ENCODE results near the gene PIGL.

PIGL gene

GRCh38 chr17:16349431-16349830 is 132.4 kb downstream of the PIGL start:
- H3K36me3 ChIP-seq = peaks cover 82% of the 10 kb centered on the region
- no peak overlapping the region for H3K27ac ChIP-seq
- no peaks in the 10 kb centered on the region for H3K27me3 ChIP-seq (ENCODE audit: insufficient read depth, low read depth, severe bottlenecking)
- TF ChIP-seq CTCF (IDR thresholded peaks at IDR 0.05; ENCODE audit: low read depth, low read length) = no peak
- no peak overlapping the region for H3K4me3 ChIP-seq (ENCODE audit: low read depth, low read length)
- peaks cover 6% of the 10 kb centered on the region for H3K9me3 ChIP-seq (ENCODE audit: severe bottlenecking)
- no peak for DNase-seq

GRCh38 chr17:16351831-16352230 is 134.8 kb downstream of the PIGL start:
- Histone ChIP-seq H3K4me3 (ENCODE audit: low read depth, low read length) (peak overlapping the region; percentile 52), H3K36me3 (peaks cover 58% of the 10 kb centered on the region), H3K27me3 (ENCODE audit: insufficient read depth, low read depth, severe bottlenecking) (no peaks in the 10 kb centered on the region), H3K9me3 (ENCODE audit: severe bottlenecking) (peaks cover 6% of the 10 kb centered on the region), H3K27ac (peak overlapping the region; percentile 97)
- no peak for DNase-seq
- TF ChIP-seq CTCF (IDR thresholded peaks at IDR 0.05; ENCODE audit: low read depth, low read length) = no peak

GRCh38 chr17:16352303-16352666 is 135.3 kb downstream of the PIGL start:
- peak; percentile 86 for DNase-seq
- H3K27ac ChIP-seq = peak overlapping the region; percentile 97

GRCh38 chr17:16352667-16353316 is 135.8 kb downstream of the PIGL start:
- TF ChIP-seq CTCF (IDR thresholded peaks at IDR 0.05; ENCODE audit: low read depth, low read length) = no peak
- DNase-seq = peak; percentile 65

More at GRCh38 chr17:16352303-16352666, 135.3 kb downstream of the PIGL start:
- Histone ChIP-seq H3K27me3 (ENCODE audit: insufficient read depth, low read depth, severe bottlenecking) (no peaks in the 10 kb centered on the region), H3K36me3 (peaks cover 54% of the 10 kb centered on the region), H3K9me3 (ENCODE audit: severe bottlenecking) (peaks cover 6% of the 10 kb centered on the region), H3K4me3 (ENCODE audit: low read depth, low read length) (peak overlapping the region; percentile 52)
- no peak for TF ChIP-seq CTCF (IDR thresholded peaks at IDR 0.05; ENCODE audit: low read depth, low read length)

GRCh38 chr17:16353317-16354174 is 136.5 kb downstream of the PIGL start, which contains the start of gene CENPV:
Gene CENPV (minus strand): TSS chr17:16353469. CDS start chr17:16353436, 33 bp downstream.
- peak within 1 kb of the TSS; percentile 97 for H3K27ac ChIP-seq
- H3K27me3 ChIP-seq (ENCODE audit: insufficient read depth, low read depth, severe bottlenecking) = no peaks in the 10 kb centered on the region

More at GRCh38 chr17:16352667-16353316, 135.8 kb downstream of the PIGL start:
- no peaks in the 10 kb centered on the region for H3K27me3 ChIP-seq (ENCODE audit: insufficient read depth, low read depth, severe bottlenecking)
- H3K4me3 ChIP-seq (ENCODE audit: low read depth, low read length) = peak overlapping the region; percentile 52
- peaks cover 49% of the 10 kb centered on the region for H3K36me3 ChIP-seq
- H3K9me3 ChIP-seq (ENCODE audit: severe bottlenecking) = peaks cover 6% of the 10 kb centered on the region
- H3K27ac ChIP-seq = peak overlapping the region; percentile 97

More at GRCh38 chr17:16353317-16354174, 136.5 kb downstream of the PIGL start, which contains the start of gene CENPV:
- H3K36me3 ChIP-seq = peaks cover 41% of the 10 kb centered on the region
- peak within 1 kb of the TSS; percentile 52 for H3K4me3 ChIP-seq (ENCODE audit: low read depth, low read length)
- no peak for TF ChIP-seq CTCF (IDR thresholded peaks at IDR 0.05; ENCODE audit: low read depth, low read length)
- peaks cover 6% of the 10 kb centered on the region for H3K9me3 ChIP-seq (ENCODE audit: severe bottlenecking)
- peak; percentile 64 for DNase-seq
